Liver (tissue), 9 donors: ENCODE data around the gene FGD5. TPM values are rescaled to one million over a fixed set of nuclear protein-coding genes. Genes with fewer than 3 reads are reported as not detected.

Experiments
- DNase-seq: peaks from one replicate; pipeline ENCODE4 v3.0.0-alpha.2; 2017; ENCODE audit warnings: low spot score
- H3K27ac ChIP-seq, 2 donors: one replicate each; pipeline ENCODE4 v1.7.0; 2013; ENCODE audit warnings: inconsistent platforms in 2 of 2, low read length in 2 of 2, control low read depth in 1 of 2, low read depth in 1 of 2, mild to moderate bottlenecking in 1 of 2
- H3K27me3 ChIP-seq, 4 donors: one replicate each; pipeline versions ENCODE4 v1.6.1 to v1.7.0; 2013; ENCODE audit warnings: low read length in 3 of 4, inconsistent platforms in 1 of 4, mild to moderate bottlenecking in 1 of 4, moderate library complexity in 1 of 4; ENCODE audit not compliant: control insufficient read depth in 4 of 4, insufficient read depth in 4 of 4
- H3K36me3 ChIP-seq, 4 donors: one replicate each; pipeline versions ENCODE4 v1.6.1 to v1.7.0; 2013; ENCODE audit warnings: low read length in 3 of 4, mild to moderate bottlenecking in 3 of 4, low read depth in 1 of 4, moderate library complexity in 1 of 4; ENCODE audit not compliant: control insufficient read depth in 4 of 4, insufficient read depth in 3 of 4
- H3K4me1 ChIP-seq, 4 donors: one replicate each; pipeline versions ENCODE4 v1.6.1 to v1.7.0; 2013; ENCODE audit warnings: low read length in 3 of 4, mild to moderate bottlenecking in 3 of 4, moderate library complexity in 1 of 4; ENCODE audit not compliant: control insufficient read depth in 4 of 4, insufficient read depth in 4 of 4
- H3K4me3 ChIP-seq, 3 donors: one replicate each; pipeline versions ENCODE4 v1.6.1 to v1.7.0; 2013; ENCODE audit warnings: low read length in 3 of 3, control low read depth in 1 of 3, low read depth in 1 of 3, mild to moderate bottlenecking in 1 of 3
- H3K9ac ChIP-seq, 2 donors: one replicate each; pipeline ENCODE4 v1.7.0; 2013; ENCODE audit warnings: low read length in 2 of 2, mild to moderate bottlenecking in 2 of 2, moderate library complexity in 2 of 2, control low read depth in 1 of 2, low read depth in 1 of 2
- H3K9me3 ChIP-seq, 4 donors: one replicate each; pipeline versions ENCODE4 v1.6.1 to v1.7.0; 2013; ENCODE audit warnings: low read length in 3 of 4; ENCODE audit not compliant: control insufficient read depth in 4 of 4
- EGR1 ChIP-seq, 2 donors: IDR thresholded peaks; 2 replicates each; pipeline ENCODE4 v1.6.1; 2016 to 2018; ENCODE audit warnings: antibody characterized with exemption in 2 of 2, low read depth in 2 of 2
- FOXA1 ChIP-seq: IDR thresholded peaks from 2 replicates; pipeline ENCODE4 v1.6.1; 2016; ENCODE audit warnings: antibody characterized with exemption
- FOXA2 ChIP-seq: IDR thresholded peaks from 2 replicates; pipeline ENCODE4 v1.6.1; 2016; ENCODE audit warnings: antibody characterized with exemption
- HNF4A ChIP-seq, 2 donors: conservative IDR thresholded peaks; 2 replicates each; pipeline ENCODE4 v1.6.1; 2016; ENCODE audit warnings: antibody characterized with exemption in 2 of 2, mild to moderate bottlenecking in 2 of 2
- RAD21 ChIP-seq, 2 donors: IDR thresholded peaks; 2 replicates each; pipeline ENCODE4 v1.6.1; 2016; ENCODE audit warnings: antibody characterized with exemption in 2 of 2, mild to moderate bottlenecking in 2 of 2
- RXRA ChIP-seq, 2 donors: IDR thresholded peaks; 2 replicates each; pipeline ENCODE4 v1.6.1; 2017 to 2018; ENCODE audit warnings: antibody characterized with exemption in 2 of 2, mild to moderate bottlenecking in 1 of 2
- SP1 ChIP-seq: IDR thresholded peaks from 2 replicates; pipeline ENCODE4 v1.6.1; 2018; ENCODE audit warnings: antibody characterized with exemption, mild to moderate bottlenecking
- YY1 ChIP-seq: IDR thresholded peaks from 2 replicates; pipeline ENCODE4 v1.6.1; 2016; ENCODE audit warnings: antibody characterized with exemption, mild to moderate bottlenecking
- WGBS: extraction: QIAGEN DNeasy Blood & Tissue Kit; methylation state at CpG from one replicate; pipeline ENCODE4 v1.1.7; 2013; 5-methylcytosine and 5-hydroxymethylcytosine counted together
- polyA plus RNA-seq, 2 donors: library from polyadenylated mRNA; stranded (reverse) in 1 of 2; unstranded in 1 of 2; fragments of 200-250 nt in 1 of 2; fragments of >200 nt in 1 of 2; fragmentation: Nextera tagmentation in 1 of 2; extraction: Ambion mirVana in 1 of 2; gene quantifications; one replicate each; pipeline versions ENCODE4 v1.2.1 to v1.2.3, GENCODE V29; 2013 to 2015
- total RNA-seq, 2 donors: library from RNA; depleted of rRNA; stranded (reverse); fragments of >200 nt; gene quantifications; one replicate each; pipeline ENCODE4 v1.2.3, GENCODE V29; 2014
- TF ChIP-seq, protein P1 (sequence below): IDR thresholded peaks from 2 replicates; pipeline ENCODE4 v1.6.1; 2016; ENCODE audit warnings: antibody characterized with exemption, mild to moderate bottlenecking
- TF ChIP-seq, protein P2 (sequence below): fragments of 150-350 bp; IDR thresholded peaks from 2 replicates; pipeline ENCODE4 v1.5.1; 2017; ENCODE audit warnings: improper control_type of control experiment, low read depth, low read length; ENCODE audit not compliant: missing input control
- TF ChIP-seq, protein P3 (sequence below): IDR thresholded peaks from 2 replicates; pipeline ENCODE4 v1.6.1; 2016; ENCODE audit warnings: antibody characterized with exemption
- TF ChIP-seq, protein P4 (sequence below): IDR thresholded peaks from 2 replicates; pipeline ENCODE4 v1.6.1; 2016; ENCODE audit warnings: antibody characterized with exemption
- donor health status: healthy.
- donor health status: healthy.
- donor health status: healthy.
- donor health status: healthy.
- donor health status: healthy.

The FGD5 gene
- total and polyA plus RNA-seq, 4 donors, result 2.0 to 6.3 (median 3.1) TPM

DNA sequence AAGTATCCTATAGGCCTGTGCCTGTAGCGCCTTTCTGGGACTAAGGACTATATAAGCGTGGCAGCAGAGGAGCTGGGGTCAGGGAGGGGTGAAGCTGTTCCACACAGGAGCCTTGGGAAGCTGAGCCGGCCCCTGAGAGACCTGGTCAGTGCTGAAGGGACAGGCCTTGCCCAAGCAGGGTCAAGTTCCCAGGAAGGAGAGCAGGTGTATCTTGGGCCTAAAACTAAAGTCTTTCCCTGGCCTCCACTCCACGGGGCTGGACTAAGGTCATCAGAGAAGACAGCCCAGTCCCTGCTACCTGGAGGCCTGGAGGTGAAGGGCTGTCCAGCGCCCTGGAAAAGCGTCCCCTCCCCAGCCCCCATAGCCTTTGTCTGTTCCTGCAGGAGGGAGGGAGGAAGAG lies 104.7 kb downstream of the FGD5 start:
- no peaks in the 10 kb centered on the region for H3K4me1 ChIP-seq
- TF ChIP-seq HNF4A (conservative IDR thresholded peaks at IDR 0.05), result no peak
- TF ChIP-seq, protein P1, sequence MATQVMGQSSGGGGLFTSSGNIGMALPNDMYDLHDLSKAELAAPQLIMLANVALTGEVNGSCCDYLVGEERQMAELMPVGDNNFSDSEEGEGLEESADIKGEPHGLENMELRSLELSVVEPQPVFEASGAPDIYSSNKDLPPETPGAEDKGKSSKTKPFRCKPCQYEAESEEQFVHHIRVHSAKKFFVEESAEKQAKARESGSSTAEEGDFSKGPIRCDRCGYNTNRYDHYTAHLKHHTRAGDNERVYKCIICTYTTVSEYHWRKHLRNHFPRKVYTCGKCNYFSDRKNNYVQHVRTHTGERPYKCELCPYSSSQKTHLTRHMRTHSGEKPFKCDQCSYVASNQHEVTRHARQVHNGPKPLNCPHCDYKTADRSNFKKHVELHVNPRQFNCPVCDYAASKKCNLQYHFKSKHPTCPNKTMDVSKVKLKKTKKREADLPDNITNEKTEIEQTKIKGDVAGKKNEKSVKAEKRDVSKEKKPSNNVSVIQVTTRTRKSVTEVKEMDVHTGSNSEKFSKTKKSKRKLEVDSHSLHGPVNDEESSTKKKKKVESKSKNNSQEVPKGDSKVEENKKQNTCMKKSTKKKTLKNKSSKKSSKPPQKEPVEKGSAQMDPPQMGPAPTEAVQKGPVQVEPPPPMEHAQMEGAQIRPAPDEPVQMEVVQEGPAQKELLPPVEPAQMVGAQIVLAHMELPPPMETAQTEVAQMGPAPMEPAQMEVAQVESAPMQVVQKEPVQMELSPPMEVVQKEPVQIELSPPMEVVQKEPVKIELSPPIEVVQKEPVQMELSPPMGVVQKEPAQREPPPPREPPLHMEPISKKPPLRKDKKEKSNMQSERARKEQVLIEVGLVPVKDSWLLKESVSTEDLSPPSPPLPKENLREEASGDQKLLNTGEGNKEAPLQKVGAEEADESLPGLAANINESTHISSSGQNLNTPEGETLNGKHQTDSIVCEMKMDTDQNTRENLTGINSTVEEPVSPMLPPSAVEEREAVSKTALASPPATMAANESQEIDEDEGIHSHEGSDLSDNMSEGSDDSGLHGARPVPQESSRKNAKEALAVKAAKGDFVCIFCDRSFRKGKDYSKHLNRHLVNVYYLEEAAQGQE, result no peak
- TF ChIP-seq RXRA (IDR thresholded peaks at IDR 0.05), result no peak
- TF ChIP-seq, protein P2, sequence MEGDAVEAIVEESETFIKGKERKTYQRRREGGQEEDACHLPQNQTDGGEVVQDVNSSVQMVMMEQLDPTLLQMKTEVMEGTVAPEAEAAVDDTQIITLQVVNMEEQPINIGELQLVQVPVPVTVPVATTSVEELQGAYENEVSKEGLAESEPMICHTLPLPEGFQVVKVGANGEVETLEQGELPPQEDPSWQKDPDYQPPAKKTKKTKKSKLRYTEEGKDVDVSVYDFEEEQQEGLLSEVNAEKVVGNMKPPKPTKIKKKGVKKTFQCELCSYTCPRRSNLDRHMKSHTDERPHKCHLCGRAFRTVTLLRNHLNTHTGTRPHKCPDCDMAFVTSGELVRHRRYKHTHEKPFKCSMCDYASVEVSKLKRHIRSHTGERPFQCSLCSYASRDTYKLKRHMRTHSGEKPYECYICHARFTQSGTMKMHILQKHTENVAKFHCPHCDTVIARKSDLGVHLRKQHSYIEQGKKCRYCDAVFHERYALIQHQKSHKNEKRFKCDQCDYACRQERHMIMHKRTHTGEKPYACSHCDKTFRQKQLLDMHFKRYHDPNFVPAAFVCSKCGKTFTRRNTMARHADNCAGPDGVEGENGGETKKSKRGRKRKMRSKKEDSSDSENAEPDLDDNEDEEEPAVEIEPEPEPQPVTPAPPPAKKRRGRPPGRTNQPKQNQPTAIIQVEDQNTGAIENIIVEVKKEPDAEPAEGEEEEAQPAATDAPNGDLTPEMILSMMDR, result no peak
- TF ChIP-seq, protein P3, sequence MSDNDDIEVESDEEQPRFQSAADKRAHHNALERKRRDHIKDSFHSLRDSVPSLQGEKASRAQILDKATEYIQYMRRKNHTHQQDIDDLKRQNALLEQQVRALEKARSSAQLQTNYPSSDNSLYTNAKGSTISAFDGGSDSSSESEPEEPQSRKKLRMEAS, result no peak
- TF ChIP-seq, protein P4, sequence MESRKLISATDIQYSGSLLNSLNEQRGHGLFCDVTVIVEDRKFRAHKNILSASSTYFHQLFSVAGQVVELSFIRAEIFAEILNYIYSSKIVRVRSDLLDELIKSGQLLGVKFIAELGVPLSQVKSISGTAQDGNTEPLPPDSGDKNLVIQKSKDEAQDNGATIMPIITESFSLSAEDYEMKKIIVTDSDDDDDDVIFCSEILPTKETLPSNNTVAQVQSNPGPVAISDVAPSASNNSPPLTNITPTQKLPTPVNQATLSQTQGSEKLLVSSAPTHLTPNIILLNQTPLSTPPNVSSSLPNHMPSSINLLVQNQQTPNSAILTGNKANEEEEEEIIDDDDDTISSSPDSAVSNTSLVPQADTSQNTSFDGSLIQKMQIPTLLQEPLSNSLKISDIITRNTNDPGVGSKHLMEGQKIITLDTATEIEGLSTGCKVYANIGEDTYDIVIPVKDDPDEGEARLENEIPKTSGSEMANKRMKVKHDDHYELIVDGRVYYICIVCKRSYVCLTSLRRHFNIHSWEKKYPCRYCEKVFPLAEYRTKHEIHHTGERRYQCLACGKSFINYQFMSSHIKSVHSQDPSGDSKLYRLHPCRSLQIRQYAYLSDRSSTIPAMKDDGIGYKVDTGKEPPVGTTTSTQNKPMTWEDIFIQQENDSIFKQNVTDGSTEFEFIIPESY, result no peak
- TF ChIP-seq SP1, result no peak
- TF ChIP-seq YY1, result no peak
- no peak for TF ChIP-seq EGR1 (IDR thresholded peaks at IDR 0.05; ENCODE audit: low read depth in 2 of 2)
- TF ChIP-seq FOXA1, result no peak
- H3K27ac ChIP-seq, result no peak overlapping the region
- H3K9me3 ChIP-seq, result no peaks in the 10 kb centered on the region
- DNase-seq, result no peak
- WGBS, result 84% methylated on average over 6 of the region's 6 CpGs
- H3K36me3 ChIP-seq, result no peaks in the 10 kb centered on the region
- no peaks in the 10 kb centered on the region for H3K27me3 ChIP-seq
- H3K9ac ChIP-seq, result no peak overlapping the region
- H3K4me3 ChIP-seq, result no peak overlapping the region

DNA sequence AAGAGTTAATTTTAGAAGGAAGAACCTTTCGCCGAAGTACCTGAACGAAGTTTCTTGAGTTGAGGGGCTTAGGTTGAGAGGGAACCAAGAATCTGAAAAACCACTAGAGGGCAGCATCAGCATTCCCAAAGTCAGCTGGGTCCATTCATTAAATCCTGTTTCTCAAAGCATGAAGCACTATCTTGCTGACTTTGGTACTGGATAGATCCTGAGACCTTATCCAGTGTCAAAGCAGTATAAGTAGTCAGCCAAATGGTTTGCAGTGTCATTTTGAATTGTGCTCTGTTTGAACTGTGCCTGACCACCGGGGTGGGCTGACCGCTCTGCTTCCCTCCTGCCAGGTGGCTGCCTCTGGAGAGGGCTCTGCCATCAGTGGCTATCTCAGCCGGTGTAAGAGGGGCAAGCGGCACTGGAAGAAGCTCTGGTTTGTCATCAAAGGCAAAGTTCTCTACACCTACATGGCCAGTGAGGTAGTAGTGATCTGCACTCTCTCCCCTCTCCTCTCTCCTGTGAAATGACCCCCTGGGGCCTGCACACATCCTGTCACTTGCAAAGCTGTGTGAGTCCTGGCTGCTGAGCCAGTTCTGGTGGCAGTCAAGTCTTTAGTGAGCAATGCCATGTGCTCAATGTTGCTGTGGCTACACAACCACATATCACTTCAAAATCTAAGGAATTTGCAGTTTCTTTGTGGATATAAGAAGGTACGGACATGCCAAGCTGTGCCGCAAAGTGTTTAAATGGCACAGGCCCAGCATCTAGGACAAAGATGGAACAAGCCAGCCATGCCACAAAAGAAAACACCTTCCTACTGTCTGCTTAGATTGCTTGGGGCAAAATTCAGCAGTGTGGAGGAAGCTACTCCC lies 107.2 kb downstream of the FGD5 start:
- Histone ChIP-seq H3K27me3 (no peaks in the 10 kb centered on the region), H3K4me1 (no peaks in the 10 kb centered on the region), H3K4me3 (no peak overlapping the region), H3K36me3 (no peaks in the 10 kb centered on the region), H3K9me3 (no peaks in the 10 kb centered on the region), H3K27ac (no peak overlapping the region), H3K9ac (no peak overlapping the region)
- 70% methylated on average over 9 of the region's 9 CpGs for WGBS
- no peak for DNase-seq
- TF ChIP-seq RAD21 (IDR thresholded peaks at IDR 0.05) (peak; percentile 93 to 95), FOXA2 (no peak)
- TF ChIP-seq, protein P2, result peak; percentile 66
